Astrocyte (in vitro differentiated cells and primary cell): ENCODE results near the gene ADCY4. TPM values are rescaled to one million over a fixed set of nuclear protein-coding genes. Genes with fewer than 3 reads are reported as not detected.

ENCODE experiments used
- DNase-seq: peaks from one replicate; pipeline ENCODE4 v3.0.0-alpha.2; 2010; ENCODE audit warnings: low read depth
- FAIRE-seq: peaks from 2 replicates; lab custom pipeline; 2011; peaks lifted over from hg19 to GRCh38; lab: Jason Lieb, UNC
- H2AFZ ChIP-seq: 2 replicates; pipeline ENCODE4 v1.6.0; 2012; ENCODE audit warnings: low read depth, low read length, inconsistent platforms
- H3K27ac ChIP-seq: 2 replicates; pipeline ENCODE4 v1.5.1; 2011; ENCODE audit warnings: low read depth, low read length, inconsistent platforms
- H3K27me3 ChIP-seq: 2 replicates; pipeline ENCODE4 v1.6.0; 2011; ENCODE audit warnings: low read length, inconsistent platforms; ENCODE audit not compliant: insufficient read depth
- H3K36me3 ChIP-seq: 2 replicates; pipeline ENCODE4 v1.5.1; 2011; ENCODE audit warnings: low read length, inconsistent platforms; ENCODE audit not compliant: insufficient read depth
- H3K4me1 ChIP-seq: 2 replicates; pipeline ENCODE4 v1.5.1; 2011; ENCODE audit warnings: low read length, inconsistent platforms; ENCODE audit not compliant: insufficient read depth
- H3K4me2 ChIP-seq: 2 replicates; pipeline ENCODE4 v1.6.0; 2012; ENCODE audit warnings: low read length, inconsistent platforms
- H3K4me3 ChIP-seq: 2 replicates; pipeline ENCODE4 v1.5.1; 2011; ENCODE audit warnings: low read depth, mild to moderate bottlenecking, low read length, inconsistent platforms; ENCODE audit not compliant: insufficient read depth
- H3K79me2 ChIP-seq: 2 replicates; pipeline ENCODE4 v1.6.0; 2012; ENCODE audit warnings: mild to moderate bottlenecking, low read length, inconsistent platforms; ENCODE audit not compliant: insufficient read depth
- H3K9ac ChIP-seq: 2 replicates; pipeline ENCODE4 v1.6.0; 2012; ENCODE audit warnings: mild to moderate bottlenecking, low read length, inconsistent platforms
- H3K9me3 ChIP-seq: 2 replicates; pipeline ENCODE4 v1.5.1; 2012; ENCODE audit warnings: low read depth, mild to moderate bottlenecking, low read length, inconsistent platforms; ENCODE audit not compliant: insufficient read depth
- H4K20me1 ChIP-seq: 2 replicates; pipeline ENCODE4 v1.6.0; 2012; ENCODE audit warnings: low read length, inconsistent platforms; ENCODE audit not compliant: insufficient read depth
- H3K27ac Mint-ChIP-seq: one replicate; pipeline ENCODE4 v1.8.0; 2021; ENCODE audit warnings: mild to moderate bottlenecking, mixed read lengths; ENCODE audit not compliant: unreplicated experiment
- H3K27me3 Mint-ChIP-seq: one replicate; pipeline ENCODE4 v1.8.0; 2021; ENCODE audit warnings: low read depth, mixed read lengths; ENCODE audit not compliant: unreplicated experiment
- H3K36me3 Mint-ChIP-seq: one replicate; pipeline ENCODE4 v1.8.0; 2021; ENCODE audit warnings: low read depth, mixed read lengths; ENCODE audit not compliant: unreplicated experiment
- H3K4me1 Mint-ChIP-seq: one replicate; pipeline ENCODE4 v1.8.0; 2021; ENCODE audit warnings: low read depth, mixed read lengths; ENCODE audit not compliant: unreplicated experiment
- H3K4me3 Mint-ChIP-seq: one replicate; pipeline ENCODE4 v1.8.0; 2021; ENCODE audit warnings: mild to moderate bottlenecking, moderate library complexity, mixed read lengths; ENCODE audit not compliant: unreplicated experiment
- H3K9me3 Mint-ChIP-seq: one replicate; pipeline ENCODE4 v1.8.0; 2021; ENCODE audit warnings: mild to moderate bottlenecking, mixed read lengths; ENCODE audit not compliant: unreplicated experiment
- EZH2 ChIP-seq: IDR thresholded peaks from 2 replicates; pipeline ENCODE4 v1.6.1; 2012; ENCODE audit warnings: mild to moderate bottlenecking, low read length, inconsistent platforms; ENCODE audit not compliant: insufficient read depth
- total RNA-seq: library from RNA; stranded (reverse); gene quantifications from 2 replicates; pipeline ENCODE4 v1.2.1, GENCODE V29; 2021
- TF ChIP-seq, protein P1 (sequence below): IDR thresholded peaks from 2 replicates; pipeline ENCODE4 v1.5.1; 2011; ENCODE audit warnings: low read depth, mild to moderate bottlenecking, inconsistent platforms, low read length, moderate library complexity; ENCODE audit not compliant: insufficient read depth

ADCY4 gene
- total RNA-seq, 1 donor from 2014 or later = 0.32 TPM

DNA sequence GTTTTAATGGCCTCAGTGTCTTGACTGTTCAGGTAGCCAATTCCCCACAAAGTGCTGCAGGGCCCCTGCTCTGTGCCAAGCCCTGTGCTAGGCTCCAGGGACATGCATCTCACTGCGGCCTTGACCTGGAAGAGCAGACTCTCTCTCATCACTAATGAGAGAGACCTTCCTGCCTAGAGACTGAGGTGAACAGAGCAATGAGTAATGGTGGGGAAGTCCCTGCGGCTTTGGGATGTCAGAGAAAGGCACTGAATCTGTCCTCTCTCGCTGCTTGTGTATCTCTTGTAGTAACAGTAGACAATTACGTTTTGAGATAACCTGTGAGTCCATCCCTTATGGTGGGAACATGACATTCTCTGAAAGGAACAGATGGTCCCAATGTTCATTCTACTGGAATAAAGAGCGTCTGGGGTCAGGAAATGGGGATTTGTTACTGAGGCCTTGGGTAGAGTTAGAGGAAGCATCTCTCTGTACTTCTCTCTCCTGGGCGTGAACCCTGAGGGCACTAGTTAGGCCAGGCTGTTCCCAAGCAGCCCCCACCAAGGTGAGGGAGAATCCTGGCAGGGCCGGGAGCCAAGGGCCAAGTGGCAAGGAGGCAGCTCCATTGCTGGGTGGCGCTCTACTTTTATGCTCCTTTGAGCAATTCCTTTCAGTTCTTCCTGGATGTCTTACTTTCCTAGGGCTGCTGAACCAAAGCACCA is 46.6 kb upstream of the ADCY4 start:
- peaks cover 5% of the 10 kb centered on the region for H3K4me1 Mint-ChIP-seq
- H3K4me2 ChIP-seq = no peak overlapping the region
- H3K27me3 Mint-ChIP-seq = peaks cover under 1% of the 10 kb centered on the region
- H3K4me3 ChIP-seq = no peak overlapping the region
- peaks cover 3% of the 10 kb centered on the region for H4K20me1 ChIP-seq
- FAIRE-seq (no peak), DNase-seq (no peak)
- TF ChIP-seq, protein P1, sequence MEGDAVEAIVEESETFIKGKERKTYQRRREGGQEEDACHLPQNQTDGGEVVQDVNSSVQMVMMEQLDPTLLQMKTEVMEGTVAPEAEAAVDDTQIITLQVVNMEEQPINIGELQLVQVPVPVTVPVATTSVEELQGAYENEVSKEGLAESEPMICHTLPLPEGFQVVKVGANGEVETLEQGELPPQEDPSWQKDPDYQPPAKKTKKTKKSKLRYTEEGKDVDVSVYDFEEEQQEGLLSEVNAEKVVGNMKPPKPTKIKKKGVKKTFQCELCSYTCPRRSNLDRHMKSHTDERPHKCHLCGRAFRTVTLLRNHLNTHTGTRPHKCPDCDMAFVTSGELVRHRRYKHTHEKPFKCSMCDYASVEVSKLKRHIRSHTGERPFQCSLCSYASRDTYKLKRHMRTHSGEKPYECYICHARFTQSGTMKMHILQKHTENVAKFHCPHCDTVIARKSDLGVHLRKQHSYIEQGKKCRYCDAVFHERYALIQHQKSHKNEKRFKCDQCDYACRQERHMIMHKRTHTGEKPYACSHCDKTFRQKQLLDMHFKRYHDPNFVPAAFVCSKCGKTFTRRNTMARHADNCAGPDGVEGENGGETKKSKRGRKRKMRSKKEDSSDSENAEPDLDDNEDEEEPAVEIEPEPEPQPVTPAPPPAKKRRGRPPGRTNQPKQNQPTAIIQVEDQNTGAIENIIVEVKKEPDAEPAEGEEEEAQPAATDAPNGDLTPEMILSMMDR = no peak
- TF ChIP-seq EZH2 = no peak
- H3K9me3 Mint-ChIP-seq = peaks cover 2% of the 10 kb centered on the region
- no peak overlapping the region for H3K9ac ChIP-seq
- no peak overlapping the region for H3K27ac Mint-ChIP-seq
- H3K9me3 ChIP-seq = no peaks in the 10 kb centered on the region
- H2AFZ ChIP-seq = no peak overlapping the region
- H3K27me3 ChIP-seq = peaks cover 7% of the 10 kb centered on the region
- no peaks in the 10 kb centered on the region for H3K4me1 ChIP-seq
- no peaks in the 10 kb centered on the region for H3K79me2 ChIP-seq
- H3K4me3 Mint-ChIP-seq = no peak overlapping the region
- H3K27ac ChIP-seq = no peak overlapping the region
- H3K36me3 Mint-ChIP-seq = peaks cover 10% of the 10 kb centered on the region
- H3K36me3 ChIP-seq = no peaks in the 10 kb centered on the region

DNA sequence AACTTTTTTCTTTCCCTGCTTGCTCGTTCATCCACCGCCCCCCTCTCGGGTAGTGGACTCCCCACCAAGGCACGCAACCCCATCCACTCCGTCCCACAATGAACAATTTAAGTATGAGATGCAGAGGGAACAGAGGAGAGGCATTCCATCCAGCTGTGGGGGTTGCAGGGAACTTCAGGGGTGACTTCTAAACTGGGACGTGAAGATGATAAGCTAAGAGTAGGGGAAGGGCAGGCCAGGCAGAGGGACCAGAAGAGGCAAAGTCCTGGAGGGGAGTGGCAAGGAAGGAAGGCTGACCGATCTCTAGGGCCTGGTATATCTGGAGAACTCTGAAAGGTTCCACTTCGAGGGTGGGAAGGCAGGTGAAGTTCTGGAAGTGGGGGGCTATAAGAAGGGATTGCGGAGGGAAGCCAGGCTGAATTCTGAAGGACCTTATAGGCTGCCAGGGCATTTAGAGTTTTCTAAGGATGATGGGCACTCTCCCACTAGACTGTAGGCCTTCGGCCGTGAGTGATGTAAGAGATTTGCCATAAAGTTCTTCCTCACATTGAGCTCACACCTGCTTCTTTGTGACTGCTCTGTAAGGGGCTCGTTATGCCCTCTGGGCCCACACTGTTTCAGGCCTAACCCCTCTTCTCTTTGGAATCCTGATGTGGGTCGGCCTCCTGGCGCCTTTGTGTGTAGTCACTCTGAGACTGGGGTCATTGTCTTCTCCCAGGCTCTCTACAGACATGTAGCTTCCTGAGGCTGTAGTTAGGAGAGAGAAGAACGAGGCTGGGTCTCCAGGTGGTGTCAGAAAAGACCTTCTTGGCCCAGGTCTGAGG is 45.2 kb upstream of the ADCY4 start:
- FAIRE-seq = no peak
- H3K4me3 ChIP-seq = no peak overlapping the region

More for the DNA sequence above, 45.2 kb upstream of the ADCY4 start:
- H3K36me3 Mint-ChIP-seq = peaks cover 13% of the 10 kb centered on the region
- H3K9ac ChIP-seq = no peak overlapping the region
- no peaks in the 10 kb centered on the region for H3K4me1 ChIP-seq
- no peaks in the 10 kb centered on the region for H3K9me3 ChIP-seq
- TF ChIP-seq, protein P1 = no peak
- TF ChIP-seq EZH2 = no peak
- H3K36me3 ChIP-seq = peaks cover 3% of the 10 kb centered on the region
- peaks cover 2% of the 10 kb centered on the region for H3K9me3 Mint-ChIP-seq
- H3K27ac ChIP-seq = no peak overlapping the region
- no peaks in the 10 kb centered on the region for H3K79me2 ChIP-seq
- H4K20me1 ChIP-seq = peaks cover 6% of the 10 kb centered on the region
- no peak overlapping the region for H3K4me3 Mint-ChIP-seq
- DNase-seq = no peak
- H3K4me1 Mint-ChIP-seq = peaks cover 5% of the 10 kb centered on the region
- H3K4me2 ChIP-seq = no peak overlapping the region
- no peaks in the 10 kb centered on the region for H3K27me3 Mint-ChIP-seq
- H3K27me3 ChIP-seq = peaks cover 5% of the 10 kb centered on the region
- no peak overlapping the region for H2AFZ ChIP-seq
- H3K27ac Mint-ChIP-seq = peak overlapping the region; percentile 1
